Activated effector memory CD4-positive, alpha-beta T cell treated with Interleukin-2 at 50 U/mL for 16 hours (primary cell): ENCODE measurements around the gene PON1.

Experiments used
- DNase-seq: peaks from one replicate; pipeline ENCODE4 v3.0.0-alpha.2; 2020

The PON1 gene

DNA sequence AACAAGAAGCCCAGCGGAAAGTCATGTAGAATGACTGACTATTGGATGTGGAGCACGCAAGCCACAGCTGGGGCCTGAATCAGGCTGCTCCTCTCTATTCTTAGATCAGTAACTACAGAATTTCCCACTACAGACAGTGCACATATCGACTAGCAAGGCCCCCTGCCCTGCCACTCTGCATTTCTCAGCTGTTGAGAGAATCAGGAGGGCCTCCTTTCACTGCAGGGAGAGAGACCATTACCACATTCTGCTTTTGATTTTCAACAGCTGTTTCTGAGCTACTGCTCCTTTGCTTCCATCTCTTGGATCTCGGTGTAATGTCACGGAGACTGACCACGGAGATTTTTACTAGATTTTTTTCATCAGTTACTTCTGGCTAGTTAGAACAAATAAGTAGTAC, 73.8 kb downstream of the PON1 start:
- DNase-seq: no peak
